Femur (tissue), 1 donor: Measurements from ENCODE around the gene BTBD17.

Source experiments
- DNase-seq: peaks from one replicate; pipeline ENCODE4 v3.0.0-alpha.2; 2017

BTBD17 gene

DNA sequence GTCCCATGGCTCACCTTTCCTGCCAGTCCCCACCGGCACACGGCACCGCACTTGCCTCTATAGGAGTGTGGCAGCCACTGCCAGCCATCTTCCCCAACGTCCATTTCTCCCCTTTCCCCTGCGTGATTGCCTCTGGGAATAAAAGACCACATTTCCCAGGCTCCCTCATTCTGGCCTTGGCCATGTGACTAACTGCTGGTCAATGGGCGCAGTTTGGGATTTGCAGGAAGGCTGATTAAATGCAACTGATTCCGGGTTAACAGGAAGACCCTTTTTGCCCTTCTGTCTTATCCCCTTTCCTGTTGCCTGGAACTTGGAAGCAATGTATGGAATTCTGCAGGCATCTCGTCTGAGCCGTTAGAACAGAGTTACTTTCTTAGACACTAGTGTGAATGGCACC, 3.0 kb downstream of the BTBD17 start:
- no peak for DNase-seq

DNA sequence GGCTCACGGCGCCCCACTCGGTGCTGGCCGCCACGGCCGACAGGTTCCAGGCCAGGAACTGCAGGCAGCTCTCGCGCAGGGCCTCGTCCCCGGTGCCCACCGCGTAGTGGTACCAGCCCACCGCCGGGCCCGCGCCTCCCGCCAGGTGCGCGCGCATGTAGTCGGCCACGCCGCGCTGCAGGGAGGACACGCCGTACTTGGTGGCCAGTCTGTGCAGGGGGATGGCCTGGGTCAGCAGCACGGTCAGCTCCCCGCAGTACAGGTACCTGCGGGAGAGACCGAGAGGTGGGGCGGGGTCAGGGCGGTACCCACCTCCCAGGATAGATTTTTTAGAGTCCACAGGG, 4.2 kb downstream of the BTBD17 start:
- DNase-seq: no peak

DNA sequence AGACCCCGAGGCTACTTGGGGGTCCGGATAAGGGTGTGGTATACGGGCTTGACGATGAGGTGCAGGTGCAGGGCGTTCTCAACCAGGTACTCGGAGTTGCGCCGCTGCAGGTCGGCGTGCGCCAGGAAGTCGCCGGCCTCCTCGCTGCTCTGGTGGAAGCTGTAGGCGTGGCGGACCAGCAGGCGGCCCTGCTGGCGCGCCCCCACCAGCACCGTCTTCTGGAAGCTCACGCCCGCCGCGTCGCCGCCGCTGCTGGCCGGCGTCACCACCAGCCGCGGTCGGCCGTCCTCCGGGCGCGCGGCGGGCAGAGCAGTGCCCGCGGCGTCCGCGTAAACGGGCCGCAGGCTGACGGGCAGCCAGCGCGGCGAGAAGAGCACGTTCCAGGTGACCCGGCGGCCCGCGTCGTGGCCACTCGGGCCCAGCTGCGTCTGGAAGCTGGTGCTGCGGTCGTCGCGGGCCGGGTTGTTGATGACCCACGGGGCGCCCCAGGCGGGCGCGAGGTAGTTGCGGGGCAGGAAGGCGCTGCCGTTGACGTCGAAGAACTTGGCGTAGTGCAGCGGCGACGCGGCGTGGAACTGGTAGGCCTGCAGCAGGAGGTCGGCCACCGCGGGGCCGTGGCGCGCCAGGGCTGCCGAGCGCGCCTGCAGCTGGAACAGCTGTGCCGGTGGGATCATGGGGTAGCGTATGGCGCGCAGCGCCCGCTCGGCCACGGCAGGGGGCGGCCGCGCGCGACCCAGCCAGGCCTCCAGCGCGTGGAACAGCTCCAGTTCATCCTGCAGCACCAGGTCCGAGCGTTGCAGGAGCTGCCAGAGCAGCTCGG, 4.8 kb downstream of the BTBD17 start:
- DNase-seq: peak; percentile 52

DNA sequence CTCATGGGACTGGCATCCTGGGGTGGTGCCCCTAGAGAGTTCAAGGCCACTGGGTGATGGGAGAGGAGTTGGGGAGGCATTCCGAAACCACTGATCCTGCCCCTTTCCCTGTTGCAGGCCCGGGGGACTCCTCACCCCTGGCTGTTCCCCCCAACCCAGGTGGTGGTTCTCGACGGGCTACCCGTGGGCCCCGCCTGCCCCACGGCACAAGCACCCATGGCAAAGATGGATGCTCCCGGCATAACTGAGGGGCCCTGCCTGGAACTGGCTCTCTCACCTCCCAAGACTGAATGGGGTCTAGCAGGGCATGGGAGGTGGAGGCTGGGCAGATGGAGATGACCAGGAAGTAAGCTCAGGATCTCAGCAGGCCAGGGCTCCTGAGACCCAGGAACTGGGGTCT, 6.6 kb downstream of the BTBD17 start:
- no peak for DNase-seq

DNA sequence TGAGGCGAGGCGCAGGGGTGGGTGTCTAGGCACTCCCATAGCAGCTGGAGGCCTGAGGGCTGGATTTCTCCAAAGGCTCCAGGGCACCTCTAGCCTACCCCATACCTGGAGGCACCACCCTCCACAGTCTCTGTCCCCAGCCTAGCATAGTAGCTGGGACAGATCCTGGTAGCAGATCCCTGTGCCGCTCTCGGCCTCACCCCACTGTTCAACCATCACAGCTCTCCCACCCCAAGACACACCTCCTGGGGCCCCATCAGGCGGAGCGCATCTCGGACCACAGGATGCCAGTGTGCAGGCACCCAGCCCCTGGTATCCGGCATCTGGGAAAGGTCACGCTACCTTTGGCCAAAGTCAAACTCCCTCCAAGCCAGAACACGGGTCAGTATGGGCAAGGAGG, 7.1 kb downstream of the BTBD17 start:
- no peak for DNase-seq

DNA sequence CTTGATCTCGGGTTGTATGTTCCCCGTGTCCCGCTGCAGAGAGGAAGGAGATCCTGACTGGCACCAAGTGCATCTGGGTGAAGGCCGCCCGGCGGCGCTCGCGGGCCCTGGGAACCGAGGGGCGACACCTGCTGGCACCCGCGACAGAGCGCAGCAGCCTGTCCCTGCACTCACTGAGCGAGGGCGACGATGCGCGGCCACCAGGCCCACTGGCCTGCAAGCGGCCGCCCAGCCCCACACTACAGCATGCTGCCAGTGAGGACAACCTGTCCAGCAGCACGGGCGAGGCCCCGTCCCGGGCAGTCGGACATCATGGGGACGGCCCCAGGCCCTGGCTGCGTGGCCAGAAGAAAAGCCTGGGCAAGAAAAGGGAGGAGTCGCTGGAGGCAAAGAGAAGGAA, 7.5 kb downstream of the BTBD17 start:
- no peak for DNase-seq

DNA sequence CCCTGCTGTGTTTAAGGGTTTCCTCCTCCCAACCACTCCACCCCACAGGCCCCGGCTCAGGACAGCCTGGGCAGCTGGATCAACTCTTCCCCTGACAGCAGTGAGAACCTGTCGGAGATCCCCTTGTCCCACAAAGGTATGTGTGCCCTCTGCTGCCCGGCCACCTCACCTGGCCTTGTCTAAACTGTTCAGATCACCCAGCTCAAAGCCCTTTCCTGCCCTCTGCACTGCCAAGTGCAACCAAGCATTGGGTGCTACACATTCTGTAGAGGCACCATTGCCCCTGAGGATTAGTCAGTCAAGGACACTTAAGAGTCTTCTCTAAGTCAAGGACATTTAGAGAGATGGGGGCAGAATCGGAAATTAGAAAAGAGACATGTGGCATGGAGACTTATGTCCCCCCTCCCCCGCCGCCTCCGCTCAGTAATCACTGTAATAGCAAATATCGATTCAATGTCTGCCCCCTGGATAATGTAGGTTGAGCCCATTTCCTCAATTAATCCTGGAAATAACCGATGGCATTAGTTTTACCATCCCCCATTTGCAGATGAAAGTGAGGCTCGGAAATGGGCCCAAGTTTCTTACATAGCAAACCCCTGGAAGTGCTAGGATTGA, 8.1 kb downstream of the BTBD17 start:
- DNase-seq: no peak

DNA sequence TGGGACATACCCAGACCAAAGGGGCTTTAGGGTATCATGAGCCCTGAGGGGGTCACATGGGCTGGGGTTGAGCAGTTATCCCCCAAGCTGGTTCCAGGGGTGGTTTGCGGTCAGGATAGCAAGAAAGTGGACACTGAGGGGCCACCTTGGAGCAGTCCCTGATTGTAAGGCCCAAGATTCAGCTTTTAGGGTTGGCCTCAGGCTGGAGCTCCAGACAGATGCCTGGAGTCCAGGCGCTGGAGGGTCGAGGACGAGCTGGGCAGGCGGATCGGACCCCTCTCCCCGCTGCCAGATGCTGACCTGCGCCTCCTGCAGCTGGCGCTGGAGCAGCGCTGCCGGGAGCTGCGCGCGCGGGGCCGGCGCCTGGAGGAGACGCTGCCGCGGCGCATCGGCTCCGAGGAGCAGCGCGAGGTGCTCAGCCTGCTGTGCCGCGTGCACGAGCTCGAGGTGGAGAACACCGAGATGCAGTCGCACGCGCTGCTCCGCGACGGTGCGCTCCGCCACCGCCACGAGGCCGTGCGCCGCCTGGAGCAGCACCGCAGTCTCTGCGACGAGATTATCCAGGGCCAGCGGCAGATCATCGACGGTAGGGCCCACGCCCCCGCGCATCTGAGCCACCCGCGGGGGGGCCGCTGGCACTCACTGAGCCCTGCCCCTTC, 10.0 kb downstream of the BTBD17 start:
- no peak for DNase-seq

DNA sequence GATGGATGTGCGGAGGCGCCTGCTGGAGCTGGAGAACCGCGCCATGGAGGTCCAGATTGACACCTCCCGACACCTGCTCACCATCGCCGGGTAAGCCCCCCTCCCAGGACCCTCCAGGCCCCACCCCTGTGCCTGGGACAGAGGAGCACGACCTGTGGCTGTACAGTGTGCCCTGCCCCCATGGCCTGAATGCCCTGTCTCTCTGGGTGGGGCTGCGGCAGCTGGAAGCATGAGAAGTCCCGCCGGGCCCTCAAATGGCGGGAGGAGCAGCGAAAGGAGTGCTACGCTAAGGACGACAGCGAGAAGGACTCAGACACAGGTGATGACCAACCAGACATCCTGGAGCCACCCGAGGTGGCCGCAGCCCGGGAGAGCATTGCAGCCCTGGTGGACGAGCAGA, 11.2 kb downstream of the BTBD17 start:
- DNase-seq: no peak

DNA sequence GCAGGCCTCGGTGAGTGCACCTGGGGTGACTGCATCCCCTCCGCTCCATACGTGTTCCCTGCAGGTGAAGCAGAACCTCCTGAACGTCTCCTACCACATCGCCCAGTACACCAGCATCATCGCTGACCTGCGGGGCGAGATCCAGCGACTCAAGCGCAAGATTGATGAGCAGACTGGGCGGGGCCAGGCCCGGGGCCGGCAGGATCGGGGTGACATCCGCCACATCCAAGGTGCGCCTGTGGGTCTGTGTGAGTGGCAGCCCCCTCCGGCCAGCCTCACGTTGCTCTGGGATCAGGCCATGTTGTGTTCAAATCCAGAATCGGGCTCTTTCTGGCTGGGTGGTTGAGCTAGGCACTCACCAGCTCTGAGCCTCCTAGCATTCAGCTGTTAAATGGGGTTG, 12.5 kb downstream of the BTBD17 start:
- DNase-seq: no peak

DNA sequence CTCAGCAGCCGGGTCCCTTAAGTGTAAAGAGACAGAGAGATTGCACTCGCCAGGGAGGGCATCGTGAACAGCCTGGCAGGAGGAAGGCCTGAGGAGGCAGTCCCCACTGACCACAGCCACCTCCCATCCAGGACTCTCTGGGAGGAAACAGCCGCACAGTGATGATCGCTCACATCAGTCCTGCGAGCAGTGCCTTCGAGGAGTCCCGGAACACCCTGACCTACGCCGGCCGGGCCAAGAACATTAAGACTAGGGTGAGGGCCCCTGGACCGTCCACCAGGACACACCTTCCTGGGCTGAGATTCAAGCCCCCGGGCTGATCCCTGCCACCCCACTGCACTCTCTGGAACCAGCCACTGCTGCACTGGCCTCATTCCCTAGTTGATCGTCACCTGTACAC, 14.0 kb downstream of the BTBD17 start:
- DNase-seq: no peak

DNA sequence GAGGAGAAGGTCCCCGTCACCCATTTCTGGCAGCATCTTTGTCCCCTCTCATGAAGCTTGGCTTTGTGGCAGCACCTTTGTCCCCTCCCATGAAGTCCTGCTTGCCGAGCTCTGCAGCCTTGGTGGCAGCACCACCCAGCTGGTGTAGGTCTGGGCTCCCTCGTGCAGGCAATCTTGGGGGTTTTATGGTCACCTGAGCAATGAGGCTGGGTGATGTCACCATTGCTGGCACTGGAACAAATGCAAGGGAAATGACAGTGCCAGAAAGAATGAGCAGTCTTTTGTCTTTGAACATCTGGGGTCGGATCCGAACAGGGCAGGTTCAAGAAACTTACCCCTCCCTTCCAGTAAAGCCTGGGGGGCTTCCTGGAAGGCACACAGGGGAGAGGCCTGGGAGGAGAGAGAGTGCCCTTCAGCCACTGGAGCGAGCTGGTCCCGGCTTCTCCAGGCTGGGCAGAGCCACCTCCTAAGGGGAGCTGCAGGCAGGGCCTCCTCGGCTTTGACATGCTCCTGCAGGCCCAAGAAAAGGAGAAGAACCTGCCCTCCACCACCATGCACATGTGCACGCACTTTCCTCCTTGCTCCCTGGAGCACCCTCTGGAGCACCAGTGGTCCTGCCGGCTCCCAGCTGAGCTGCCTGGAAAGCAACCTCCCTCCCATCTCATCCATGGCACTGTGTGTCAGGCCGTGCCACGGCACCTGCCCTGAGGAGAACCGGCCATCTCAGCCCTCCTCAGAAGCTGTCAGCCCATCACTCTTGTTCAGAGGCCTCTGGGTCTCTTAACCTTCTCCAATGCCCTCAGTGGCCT, 16.0 kb downstream of the BTBD17 start:
- no peak for DNase-seq

DNA sequence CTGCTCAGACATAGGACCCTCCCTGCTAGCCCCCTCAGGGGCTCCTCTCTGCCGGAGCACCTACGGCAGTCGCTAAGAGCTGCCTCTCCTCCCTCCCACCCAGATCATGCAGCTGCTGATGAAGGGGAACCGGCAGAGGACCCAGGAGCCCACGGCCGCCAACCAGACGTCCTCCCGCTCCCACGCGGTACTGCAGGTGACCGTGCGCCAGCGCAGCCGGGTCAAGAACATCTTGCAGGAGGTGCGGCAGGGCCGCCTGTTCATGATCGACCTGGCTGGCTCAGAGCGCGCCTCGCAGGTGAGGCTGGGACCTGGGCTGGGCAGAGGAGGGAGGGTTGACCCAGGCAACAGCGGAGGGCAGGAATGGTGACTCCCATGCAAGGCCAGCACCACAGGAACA, 17.0 kb downstream of the BTBD17 start:
- no peak for DNase-seq

DNA sequence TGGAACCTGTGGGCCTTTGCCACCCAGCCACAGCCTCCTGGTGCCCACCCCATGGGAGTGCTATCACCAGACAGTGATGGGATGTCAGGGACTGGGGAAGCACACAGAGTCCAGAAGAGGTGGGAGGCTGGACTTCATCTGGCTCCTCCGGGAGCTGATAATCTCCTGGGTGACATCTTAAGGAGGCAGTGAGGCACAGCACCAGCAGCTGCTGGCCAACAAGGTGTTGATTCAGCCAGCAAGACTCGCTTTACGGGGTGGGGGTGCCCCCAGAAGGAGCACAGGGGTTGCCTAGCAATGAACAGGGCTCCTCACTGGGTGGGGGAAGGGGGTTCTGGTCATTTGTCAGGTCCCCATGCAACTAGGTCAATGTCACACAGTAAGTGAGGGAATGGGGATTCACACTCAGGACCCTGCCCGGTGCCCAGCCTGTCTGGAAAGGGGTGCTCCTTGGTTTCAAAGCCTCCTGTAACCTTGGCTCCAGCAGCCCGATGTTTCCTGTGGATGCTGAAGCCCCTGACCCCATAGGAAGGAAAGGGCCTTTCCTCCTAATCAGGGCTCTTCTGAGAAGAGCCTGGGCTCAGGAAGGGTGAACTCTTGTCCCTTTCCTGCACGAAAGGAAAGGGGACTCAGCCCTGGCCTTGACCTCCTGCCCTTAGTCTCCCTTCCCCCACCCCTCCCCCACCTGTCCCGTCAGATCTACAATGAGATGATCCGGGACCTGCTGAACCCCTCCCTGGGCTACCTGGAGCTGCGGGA, 18.0 kb downstream of the BTBD17 start:
- DNase-seq: no peak

DNA sequence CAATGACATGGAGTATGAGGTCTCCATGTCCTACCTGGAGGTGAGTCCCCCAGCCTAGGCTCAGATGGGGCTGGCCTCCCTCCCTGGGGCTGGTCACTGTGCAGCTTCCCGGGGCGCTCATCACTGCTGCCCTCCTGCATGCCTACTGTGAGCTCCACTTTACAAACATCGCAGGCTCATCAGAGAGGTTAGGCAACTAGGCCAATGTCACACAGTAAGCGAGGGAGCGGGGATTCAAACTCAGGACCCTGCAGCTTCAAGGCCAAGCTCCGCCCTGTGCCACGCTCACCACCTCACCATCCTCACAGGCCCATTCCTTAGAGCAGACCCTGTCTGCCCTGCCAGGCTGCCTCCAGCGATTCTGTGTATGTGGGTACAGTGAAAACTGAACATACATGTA, 18.5 kb downstream of the BTBD17 start:
- DNase-seq: no peak

DNA sequence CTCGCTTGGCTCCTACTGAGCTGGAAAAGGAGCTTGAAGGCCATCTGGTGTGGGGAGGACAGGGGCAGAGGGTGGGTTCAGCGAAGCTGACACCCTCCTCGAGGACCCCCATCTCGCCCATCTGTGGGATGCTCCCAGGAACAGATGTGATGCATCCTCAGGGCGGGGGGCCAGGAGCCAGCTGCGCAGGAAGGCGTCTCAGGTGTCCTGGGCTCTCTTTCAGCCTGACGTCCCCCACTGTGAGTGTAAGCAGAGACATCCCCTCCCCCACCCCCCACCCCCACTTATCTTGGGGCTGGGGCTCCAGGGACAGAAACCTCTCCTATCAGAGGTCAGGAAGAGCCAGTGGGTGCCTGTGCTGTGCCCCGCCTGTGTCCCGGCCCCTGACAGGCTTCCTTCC, 19.4 kb downstream of the BTBD17 start:
- no peak for DNase-seq

DNA sequence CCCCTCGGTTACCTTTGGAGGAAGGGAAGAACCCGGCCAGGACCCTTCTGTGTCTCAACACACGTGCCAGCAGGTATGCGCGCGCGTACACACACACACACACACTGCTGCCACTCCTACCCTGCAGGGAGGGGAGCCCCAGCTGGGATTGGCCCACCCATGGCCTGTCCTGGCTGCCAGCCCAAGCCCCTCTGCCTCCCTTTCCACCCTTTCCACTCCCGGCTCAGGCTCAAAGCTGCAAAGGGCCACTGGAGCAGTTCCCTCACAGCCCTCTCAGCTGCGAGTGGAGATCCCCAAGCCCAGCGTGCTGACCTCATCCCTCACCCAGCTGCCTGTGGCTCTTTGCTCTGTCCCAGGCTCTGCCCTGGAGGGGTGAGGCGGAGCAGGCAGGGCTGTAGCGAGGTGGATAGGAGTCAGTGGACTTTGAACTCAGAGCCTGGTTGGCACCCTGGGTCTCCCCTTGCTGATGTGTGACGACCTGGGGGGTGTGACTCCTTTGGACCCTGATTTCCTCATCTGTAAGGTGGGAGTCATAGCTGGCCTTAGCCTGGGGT, 21.1 kb downstream of the BTBD17 start:
- no peak for DNase-seq

DNA sequence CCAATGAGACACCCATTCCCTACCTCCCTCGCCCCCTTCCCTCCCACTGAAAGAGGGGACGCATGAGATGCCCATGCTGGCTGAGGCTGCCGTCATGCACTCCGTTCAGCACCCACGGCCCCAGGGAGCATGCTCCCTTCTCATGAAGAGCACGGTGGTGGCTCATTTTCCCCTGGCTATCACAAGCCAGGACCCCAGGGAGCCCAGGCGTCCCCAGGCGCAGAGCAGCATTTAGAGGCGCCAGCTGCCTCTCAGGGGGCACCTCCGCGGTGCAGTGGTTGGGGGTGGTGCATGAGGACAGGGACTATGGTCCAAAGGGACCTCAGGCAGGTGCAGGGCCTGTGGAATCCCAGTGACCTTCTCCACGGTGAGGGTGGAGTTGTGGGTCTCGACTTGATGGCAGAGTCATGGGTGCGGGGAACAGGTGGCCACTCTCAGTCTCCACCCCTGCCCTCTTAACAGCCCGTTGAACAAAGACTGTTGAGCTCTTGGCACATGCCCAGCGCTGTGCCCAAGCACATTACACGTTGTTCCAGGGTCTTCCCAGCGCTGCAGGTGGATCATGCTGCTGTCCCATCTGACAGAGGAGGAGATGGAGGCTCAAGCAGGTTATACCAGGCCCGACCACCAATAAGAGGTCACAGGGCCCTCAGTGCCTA, 22.0 kb downstream of the BTBD17 start:
- no peak for DNase-seq

DNA sequence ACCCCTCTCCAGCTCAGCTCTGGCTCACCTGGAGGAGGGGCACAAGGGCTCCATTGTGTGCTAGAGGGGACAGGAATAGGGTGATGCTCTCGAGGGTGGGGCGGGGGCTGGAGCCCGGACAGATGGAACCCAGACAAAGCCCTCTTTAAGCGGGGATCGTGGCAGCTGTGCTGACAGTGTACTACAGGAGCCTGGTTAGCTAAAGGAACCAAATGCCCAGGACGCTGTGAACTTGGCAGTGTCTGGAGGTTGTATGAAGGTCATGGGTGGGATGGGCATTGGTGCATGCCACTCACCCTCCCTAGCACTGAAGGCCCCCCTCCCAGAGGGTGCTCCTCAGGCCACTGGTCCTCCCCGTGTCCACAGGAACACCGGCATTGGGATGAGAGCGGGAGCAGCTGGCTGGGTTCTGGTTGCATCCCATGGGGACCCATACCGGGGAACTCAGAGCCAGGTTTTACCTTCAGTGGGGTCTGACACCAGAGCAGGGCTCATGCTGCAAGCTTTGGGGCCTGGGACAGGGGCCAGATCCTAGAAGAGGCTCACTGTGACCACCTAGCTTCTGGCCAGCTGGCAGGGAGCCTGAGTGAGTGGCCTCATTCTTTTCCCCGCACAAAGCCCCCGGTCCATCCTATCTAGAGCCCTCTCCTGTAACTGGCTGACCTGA, 23.7 kb downstream of the BTBD17 start:
- DNase-seq: peak; percentile 40

DNA sequence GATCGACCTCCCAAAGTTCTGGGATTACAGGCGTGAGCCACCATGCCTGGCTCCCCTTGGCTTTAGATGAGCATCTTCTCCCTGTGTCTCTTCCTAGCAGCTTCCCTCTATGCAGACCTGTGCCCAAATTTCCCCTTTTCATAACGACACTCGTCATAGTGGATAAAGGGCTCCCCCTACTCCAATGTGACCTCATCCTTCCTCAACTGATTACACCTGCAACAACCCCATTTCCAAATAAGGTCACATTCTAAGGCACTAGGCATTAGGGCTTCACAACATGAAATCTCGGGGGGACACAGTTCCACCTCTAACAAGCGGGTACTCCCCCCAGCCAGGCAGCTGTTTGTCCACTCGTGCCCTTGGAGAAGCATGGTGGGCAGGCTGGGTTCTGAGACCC, 25.4 kb downstream of the BTBD17 start:
- no peak for DNase-seq

DNA sequence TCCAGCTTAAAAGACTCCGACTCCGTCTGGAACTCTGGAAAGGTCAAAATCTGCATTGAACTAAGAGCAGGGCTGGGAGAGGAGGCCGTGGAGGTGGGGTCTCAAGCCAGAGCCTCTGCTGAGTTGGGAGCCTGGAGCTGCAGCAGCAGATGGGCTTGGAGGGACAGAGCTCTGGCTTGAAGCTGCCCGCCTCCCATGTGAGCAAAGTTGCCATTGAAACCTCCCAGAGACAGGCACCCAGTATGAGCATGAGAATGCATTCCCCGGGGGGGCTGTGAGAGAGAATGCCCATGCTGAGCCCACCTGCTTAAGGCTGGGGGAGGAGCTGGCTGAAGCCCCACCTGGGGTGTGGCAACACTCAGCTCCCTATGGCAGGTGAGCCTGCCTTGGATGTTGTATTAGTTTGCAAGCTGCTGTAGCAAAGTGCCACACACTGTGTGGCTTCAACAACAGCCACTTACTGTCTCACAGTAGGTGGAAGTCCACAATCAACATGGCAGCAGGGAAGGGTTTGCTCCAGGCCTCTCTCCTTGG, 26.1 kb downstream of the BTBD17 start:
- no peak for DNase-seq
